ENCODE measurements around the gene SYNDIG1.

Gene SYNDIG1

DNA sequence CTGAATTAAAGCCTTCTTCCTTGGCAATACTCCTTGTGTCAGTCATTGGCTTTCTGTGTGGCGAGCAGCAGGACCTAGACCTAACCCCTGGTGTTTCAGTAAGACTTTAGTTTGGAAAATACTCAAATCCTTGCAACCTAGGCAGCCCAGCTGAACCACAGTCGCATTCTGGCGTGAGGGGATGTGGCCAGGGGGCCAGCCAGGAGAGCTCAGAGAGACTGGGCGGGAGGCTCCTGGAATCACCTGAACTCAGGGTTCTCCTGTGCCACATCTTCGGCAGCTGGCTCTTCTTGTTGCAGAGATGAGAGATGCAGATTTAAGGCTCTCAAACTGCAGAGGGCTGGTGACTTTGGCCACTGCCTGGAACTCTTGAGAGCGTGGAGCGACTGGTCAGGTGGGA lies 102.7 kb downstream of the SYNDIG1 start:
- DNase-seq, result no peak

DNA sequence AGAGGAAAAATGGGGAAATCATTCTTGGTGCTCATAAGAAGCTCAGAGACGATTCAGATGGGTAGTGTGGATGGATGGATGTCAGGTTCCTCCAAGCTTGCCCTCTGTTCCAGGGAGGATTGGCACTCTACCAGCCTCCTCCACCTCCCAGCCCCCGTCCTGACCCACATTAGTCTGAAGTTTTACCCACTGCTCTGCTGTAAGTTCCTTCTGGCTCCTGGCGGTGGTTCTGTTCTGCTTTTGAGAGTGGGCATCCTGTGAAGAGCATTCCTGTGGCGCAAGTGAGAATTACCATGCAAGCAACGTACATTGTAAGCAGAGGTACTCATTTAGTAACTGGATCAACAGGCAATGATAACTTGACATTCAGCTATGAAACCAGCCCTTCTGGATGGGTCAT lies 103.4 kb downstream of the SYNDIG1 start:
- DNase-seq, result no peak

DNA sequence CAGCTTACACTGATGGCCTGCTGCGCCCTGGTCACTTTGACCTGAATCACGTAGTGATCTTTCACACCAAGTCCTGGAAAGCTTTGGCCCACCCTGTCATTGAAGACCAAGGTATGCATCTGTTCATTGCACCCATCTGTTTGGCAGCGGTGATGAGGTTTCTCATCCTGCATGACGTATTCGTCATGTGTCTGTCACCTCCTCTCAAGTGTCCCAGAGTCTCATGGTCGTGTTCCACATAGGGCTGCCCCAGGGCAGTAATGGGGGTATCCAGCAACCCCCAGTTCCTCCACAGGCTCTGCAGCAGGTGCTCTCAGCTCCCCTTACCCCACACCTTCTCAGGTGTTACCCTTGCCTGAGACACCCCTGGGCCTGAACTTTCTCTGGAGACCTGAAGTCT lies 104.1 kb downstream of the SYNDIG1 start:
- DNase-seq, result no peak

DNA sequence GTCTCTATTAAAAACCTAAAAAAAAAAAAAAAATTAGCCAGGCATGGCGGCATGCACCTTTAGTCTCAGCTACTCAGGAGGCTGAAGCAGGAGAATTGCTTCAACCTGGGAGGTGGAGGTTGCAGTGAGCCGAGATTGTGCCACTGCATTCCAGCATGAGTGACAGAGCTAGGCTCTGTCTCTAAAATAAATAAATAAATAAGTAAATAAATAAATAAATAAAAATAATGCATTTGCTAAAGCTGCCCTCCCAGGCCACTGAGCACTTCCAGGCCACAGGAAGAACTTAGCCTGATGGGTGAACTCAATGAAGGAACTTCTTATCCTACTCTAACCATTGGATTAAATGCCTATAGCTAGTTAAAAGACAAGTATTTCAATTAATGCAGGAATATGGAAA lies 104.9 kb downstream of the SYNDIG1 start:
- no peak for DNase-seq

DNA sequence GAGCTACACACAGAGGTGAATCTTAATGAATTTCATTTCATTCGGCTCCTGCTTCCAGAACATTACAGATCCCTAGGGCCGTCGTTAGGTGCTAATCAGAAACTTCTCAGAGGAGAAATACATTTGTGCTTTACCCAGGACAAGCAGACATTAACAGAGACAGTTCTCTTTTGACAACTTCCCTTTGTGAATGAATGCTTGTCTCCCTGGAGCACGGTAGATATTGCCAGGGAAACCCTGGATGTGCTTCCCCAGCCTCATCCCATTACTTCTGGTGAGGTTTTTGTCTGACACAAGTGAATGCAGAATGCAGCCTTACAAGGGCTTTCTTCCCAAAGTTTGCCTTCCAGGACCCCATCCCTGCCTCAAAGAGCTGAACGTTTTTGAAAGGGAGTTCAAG lies 105.4 kb downstream of the SYNDIG1 start:
- no peak for DNase-seq

DNA sequence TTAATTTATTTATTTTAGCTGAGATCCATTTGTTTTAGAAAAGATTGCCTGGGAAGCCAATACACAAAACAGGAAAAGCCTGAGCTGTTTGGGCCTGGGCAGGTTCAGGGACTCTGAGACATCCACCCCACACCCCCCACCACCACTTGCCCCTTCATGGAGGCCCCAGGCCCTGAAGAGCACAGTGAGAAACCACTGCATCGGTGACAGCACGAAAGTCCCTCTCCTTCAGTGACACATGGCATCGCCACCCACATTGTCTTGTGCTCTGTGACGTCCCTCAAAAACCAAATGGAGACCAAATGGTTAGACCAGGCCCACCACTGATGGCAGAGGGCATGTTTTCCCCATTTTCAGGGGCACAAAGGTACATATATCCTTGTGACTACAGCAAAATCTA lies 106.4 kb downstream of the SYNDIG1 start:
- DNase-seq, result no peak

DNA sequence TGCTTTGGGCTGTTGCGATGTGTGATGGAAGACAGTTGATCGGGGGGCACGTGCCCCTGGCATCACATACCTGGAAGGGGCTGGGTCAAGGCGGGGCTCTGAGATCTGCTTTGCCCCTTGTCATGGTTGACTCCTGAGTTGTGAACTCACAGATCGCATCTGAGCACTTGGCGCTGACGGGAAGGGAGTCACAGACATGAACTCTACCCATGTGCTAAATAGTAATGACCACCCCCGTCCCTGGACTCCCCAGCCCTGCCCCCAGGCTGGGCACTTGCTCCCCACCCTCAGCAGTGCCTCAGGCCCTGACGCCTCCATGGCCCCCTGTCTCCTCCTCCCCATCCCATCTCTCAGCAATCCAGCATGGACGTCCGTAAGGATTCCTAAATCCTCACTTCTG lies 107.0 kb downstream of the SYNDIG1 start:
- no peak for DNase-seq

DNA sequence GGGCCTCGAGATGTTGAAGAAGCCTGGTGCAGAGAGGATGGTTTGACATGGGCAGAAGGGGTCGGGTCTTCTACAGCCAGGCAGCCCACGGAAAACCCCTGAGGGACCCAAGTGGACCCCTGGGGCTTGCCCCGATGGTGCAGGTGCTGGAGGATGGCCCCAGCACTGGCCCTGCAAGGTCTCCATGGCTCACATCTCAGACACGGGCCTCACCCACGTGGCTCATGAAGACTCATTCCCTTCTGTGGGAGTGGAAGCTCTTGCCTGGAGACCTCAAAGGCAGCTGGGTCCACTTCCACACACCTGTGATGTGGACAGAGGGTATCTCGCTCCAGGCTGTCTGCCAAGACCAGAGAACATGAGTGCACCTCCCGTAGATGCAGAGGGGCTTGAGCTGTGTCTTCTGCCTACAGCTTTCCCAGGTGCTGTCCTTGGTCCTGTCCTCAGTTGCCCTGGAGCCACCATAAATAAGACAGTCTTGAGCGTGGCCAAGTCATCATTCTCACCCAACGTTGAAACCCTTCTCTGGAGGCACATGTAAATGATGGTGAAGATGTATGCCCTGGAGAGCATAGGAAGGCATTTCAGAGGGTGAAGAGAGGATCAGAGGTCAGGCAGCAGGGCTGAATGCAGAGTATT lies 108.0 kb downstream of the SYNDIG1 start:
- DNase-seq, result no peak

DNA sequence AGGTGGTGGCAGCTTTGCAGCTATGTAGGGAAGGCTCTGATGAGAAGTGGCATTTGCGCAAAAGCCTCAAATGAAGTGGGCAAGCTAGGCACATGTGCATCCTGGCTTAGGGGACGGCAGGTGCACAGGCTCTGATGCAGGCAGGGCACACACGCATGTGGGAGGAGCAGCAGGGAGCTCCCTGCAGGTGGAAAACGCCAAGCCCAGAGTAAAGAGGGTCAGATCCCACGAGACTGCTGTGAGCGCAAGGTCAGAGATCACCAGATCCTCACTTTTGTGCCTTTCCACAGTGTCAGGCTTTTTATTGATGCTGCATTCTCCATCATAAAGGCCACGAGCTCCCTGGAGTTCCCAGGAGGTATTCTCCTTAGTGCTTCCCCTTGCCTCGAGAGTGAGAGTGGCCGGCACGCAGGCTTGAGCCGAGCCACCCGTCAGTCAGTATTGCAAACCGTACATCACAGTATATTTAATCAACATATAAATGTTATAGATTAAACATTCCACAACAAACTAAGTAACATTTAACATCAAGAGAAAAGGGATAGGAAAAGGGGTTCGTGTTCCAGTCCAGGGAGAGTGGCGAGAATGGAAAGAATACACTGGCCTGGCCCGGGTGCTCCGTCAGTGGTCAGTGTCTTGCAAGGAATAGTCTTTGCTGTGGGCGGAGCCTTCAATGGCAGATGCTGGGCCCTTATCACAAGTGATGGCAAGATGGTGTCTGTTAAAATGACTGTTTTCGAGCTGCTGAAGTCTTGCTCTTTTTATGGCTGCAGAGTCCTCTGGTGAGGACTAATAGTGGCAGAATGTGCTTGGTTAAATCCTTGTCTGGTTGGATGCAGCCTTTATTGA lies 109.4 kb downstream of the SYNDIG1 start:
- no peak for DNase-seq

DNA sequence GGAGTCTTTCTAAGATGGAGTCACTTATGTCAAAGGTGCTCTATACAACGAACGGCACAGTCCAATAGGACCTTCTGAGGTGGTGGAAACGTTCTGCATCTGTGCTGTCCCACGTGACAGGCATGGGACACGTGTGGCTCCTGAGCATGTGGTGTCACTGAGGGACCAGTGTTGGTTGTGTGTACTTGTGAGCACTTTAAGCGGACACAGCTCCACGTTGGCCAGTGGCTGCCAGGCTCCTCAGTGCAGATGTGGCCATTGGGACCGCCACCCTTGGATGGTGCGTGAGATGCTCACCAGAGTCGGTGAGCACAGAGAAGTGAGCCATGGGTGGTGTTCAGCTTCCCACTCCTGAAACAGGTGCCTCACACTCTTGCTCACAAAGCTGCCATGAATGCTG lies 110.0 kb downstream of the SYNDIG1 start:
- no peak for DNase-seq

DNA sequence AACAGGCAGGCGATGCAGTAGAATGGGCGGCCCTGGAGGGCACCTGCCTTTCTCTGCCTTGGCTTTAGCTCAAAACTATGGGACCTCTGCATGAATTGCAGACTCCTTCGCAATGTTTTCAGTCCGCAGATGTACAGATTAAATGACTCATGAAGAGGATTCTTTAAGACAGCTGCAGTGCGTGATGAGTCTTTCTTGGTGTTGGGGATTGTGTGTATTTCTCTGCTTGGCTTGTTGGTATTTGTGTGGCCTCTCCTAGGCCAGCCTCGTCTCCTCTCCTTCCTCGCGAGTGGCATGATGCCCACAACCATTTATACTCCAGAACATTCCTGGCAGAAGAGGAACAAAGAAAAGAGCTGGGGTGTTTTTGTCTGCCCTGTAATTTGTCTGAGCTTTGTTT lies 110.6 kb downstream of the SYNDIG1 start:
- DNase-seq, result no peak

DNA sequence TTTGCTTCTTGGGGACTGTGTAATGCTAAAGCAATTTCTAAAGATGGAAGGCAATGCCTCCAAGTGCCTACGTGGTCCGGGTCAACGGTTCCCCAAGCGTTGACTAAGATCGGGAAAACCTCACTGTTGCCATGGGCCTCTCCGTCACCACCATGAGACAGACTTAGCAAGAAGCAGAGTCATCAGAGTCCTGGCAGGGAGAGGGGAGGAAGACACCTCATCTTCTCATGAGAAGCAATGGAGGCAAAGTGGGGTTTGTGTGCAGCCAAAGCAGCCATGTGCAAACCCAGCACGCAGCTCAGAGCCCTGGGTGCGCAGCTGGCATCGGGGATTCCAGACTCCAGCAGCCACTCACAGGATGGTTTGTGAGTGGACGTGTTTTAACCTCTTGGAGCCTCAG lies 111.4 kb downstream of the SYNDIG1 start:
- DNase-seq, result no peak

DNA sequence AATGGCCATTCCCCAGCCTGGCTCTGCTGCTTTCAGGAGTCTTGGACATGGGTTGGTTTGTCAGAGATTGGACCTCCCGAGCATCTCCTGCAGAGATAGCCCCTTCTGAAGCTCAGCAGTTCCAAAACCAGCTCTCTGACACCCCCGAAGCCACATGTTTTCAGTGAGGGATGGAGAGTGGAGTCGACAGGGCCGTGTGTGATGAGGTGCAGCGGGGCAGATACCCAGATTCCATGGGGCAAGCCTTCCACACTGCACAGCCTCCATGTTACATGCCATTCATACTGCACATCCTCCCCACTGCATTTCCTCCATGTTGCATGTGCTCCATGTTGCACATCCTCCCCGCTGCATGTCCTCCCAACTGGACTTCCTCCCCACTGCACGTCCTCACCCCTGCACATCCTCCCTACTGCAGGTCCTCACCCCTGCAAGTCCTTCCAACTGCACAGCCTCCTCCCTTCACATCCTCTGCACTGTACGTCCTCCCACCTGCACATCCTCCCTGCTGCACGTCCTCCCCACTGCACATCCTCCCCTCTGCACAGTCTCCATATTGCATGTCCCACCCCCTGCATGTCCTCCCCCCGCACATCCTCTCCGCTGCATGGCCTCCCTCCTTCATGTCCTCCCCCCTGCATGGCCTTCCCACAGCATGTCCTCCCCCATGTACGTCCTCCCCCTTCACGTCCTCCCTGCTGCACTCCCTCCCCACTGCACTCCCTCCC lies 112.2 kb downstream of the SYNDIG1 start:
- no peak for DNase-seq

DNA sequence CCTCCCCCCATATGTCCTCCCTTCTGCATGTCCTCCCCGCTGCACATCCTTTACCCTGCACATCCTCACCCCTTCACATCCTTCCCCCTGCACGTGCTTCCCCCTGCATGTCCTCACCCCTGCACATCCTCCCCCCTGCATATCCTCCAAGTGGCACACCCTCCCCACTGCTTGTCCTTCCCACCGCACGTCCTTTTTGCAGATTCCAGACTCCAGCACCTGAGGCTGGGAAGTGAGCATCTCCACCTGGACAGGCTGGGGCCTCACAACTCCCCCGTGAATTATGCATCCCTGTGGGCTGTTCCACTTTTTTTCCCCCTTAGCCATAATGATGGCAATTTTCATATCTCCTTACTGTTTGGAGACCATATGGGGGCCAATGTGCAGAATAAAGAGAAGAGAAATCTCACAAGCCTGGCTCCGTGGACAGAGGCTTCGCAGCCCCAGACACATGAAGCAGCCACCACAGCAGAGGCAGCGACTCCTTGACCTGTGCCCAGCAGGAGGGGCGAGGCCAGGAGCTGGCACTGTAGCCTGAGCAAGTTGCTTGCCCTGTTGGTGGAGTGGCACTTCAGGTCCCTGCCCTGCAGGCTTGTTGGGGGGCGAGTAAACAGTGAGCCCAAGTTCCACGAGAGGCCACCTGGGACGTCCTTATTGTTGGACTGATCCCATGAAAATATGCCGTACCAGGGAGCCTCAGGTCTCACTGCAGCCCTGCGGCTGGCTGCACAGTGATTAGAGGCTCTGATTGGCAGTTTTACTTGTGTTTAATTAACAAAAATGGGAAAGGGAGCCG lies 113.1 kb downstream of the SYNDIG1 start:
- peak; percentile 10 for DNase-seq

DNA sequence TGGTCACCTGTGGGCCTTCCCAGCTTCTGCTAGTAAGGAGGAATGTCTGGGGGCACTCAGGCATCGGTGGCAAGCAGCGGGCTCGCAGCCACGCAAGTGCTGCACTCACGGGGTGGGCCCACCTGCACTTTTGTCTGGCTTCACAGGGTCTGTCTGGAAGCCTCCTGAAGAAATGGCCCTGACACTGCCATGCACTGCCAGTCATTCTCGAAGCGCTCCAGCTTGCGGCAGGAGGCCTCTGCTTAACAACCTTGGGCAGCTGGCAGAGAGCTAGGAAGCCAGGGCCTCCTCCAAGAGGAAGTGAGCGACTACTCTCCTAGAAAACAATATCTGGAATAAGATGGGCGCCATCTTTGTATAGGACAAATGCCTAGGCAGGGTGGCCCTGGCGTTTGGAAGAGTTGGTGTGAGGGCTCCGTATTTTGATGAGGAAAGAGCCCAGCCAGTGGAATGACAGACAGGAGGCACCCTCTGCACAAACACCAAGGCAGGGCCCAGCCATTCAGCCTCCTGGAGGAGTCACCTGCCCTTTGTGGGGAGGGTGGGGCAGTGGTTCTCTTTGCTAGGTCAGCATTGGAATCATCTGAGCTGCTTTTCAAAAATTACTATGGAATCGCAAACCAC lies 113.9 kb downstream of the SYNDIG1 start:
- no peak for DNase-seq

DNA sequence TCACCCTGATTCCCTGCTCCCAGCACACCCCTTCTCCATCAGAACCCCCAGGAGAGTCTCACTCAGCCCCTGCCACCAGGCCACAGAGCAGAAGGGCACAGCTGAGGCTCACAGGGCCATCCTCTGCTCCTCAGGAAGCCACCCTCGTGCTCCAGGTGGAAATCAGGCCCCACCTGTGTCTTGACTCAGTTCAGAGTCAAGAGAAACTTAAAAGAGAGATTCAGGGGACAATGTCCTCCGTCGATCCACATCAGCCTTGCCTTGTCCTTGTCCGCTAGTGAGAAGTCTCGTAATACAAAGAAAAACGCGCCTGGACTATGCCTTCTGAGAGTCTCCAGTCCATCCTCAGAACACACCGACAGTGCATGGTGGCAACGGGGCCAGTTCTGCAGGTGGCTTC lies 114.6 kb downstream of the SYNDIG1 start:
- no peak for DNase-seq

DNA sequence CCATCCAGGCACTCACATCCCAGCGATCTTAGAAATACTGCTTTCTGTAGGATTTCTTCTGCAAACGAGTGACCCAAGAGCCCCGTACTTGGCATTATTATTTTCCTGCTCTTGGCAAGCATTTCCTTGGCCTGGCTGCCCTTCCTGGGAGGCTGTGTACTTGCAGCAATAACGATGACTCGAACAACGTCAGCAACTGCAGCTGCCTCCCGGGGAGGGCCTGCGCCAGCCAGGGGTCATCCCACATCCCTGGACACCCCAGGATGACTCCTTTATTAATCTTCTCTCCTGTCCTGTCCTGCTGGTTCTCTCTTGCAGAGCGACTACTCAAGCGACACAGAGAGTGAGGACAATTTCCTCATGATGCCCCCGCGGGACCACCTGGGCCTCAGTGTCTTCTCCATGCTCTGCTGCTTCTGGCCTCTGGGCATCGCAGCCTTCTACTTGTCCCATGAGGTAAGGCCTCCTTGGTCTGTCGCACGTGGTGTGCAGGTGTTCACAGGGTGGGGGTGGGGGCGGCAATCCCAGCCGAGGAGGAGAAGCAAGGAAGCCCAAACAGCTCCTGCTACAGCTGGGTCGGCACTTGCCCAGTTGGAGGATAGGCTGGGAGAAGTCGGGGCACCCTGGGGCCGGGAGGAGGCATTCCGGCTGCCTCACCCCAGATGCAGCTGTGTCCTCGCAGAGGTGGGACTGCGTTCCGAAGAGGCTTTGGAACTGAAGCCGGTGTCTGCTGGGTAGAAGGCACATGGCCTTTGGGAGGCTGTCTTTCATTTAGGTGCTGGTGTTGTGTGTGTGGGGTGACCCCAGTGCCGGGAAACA lies 115.3 kb downstream of the SYNDIG1 start:
- peak; percentile 12 for DNase-seq

DNA sequence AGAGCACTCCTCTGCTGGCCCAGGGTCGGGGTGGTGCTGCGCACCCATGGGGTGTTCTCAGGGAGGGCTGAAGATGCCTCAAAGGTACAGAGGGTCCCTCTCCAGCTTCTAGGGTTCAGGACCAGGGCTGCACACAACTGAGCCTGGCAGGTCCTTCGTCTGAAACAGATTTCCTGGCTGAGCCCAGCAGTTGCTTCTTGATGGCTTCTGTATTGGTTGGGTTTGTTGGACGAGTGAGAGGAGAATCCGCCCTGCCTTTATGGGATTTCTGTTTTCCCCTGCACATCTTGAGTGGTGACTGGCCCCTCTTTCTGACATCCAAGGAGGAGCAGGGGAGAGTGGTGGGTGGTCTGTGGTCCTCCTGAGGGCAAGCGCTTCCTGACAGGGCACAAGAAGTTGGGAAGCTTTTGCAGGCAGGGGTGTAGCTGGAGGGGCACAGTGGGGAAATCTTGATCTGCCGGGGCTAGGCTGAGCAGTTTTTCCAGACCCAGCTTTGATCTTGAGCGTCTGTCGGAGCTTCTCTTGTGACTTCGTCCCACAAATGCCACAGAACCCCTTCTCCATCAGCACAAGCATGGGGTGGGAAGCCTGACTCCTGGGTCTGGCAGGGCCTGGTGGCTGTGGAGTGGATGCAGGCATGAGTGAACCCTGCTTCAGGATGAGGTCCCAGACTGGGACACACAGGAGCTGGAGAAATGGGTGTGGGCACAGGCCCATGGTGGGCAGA lies 116.5 kb downstream of the SYNDIG1 start:
- no peak for DNase-seq

DNA sequence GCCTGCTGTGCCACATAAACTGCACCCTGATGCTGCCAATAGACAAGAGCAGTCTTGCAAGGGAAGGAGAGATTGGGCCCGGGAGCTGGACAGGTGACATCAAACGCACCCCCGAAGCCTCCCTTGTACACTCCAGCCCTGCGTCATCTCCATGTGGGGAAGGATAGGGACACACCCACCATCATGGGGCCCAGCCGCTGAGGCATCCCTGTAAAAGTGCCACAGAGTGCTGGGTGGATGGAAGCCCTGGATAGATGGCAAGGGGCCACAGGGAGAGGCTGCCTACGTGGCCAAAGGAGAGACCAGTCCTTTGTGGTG lies 117.1 kb downstream of the SYNDIG1 start:
- no peak for DNase-seq

DNA sequence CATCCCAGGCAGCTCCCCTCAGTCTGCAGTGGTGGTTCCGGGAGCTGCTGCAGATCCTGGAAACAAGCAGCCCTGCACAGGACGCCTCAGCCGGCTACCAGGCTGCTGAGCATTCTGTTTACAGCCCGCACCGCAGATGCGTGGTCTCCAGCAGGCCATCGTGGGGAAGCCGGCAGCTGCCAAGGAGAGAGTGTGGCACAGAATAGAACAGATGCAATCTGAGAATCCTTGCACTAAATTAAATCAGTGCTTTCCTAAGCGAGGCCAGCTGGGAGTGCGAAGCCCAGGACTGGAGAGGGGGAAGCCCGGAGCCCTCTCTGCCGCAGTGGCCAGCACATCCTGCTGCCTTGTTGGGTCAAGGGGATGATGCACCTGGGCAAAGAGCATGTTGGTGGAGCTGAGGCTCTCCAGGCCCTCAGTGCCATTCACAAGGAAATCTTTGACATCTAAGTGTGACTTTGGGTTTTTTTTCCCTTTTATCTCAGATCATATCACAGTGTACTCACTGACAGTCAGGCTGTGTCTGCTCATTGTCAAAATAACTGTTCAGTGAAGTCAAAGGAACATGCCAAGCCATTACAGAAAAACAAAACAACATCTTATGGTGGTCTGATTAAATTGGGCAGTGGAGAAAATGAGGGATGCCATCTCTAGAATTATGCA lies 118.1 kb downstream of the SYNDIG1 start:
- no peak for DNase-seq
